ENCODE data around the gene GRAMD4.
"Not testable (repeated sequence)": the region's sequence is repeated elsewhere in the genome, so short reads cannot be mapped to it uniquely, and the experiment has no call there.

GRAMD4 gene

GRCh38 chr22:46621243-46621930, 1.2 kb downstream of the GRAMD4 start:
- DNase-seq = not testable (repeated sequence)

GRCh38 chr22:46622081-46622521, 1.9 kb downstream of the GRAMD4 start:
- no peak for DNase-seq

GRCh38 chr22:46625113-46625842, 5.1 kb downstream of the GRAMD4 start:
- no peak for DNase-seq

GRCh38 chr22:46625843-46626349, 5.7 kb downstream of the GRAMD4 start:
- no peak for DNase-seq

DNA sequence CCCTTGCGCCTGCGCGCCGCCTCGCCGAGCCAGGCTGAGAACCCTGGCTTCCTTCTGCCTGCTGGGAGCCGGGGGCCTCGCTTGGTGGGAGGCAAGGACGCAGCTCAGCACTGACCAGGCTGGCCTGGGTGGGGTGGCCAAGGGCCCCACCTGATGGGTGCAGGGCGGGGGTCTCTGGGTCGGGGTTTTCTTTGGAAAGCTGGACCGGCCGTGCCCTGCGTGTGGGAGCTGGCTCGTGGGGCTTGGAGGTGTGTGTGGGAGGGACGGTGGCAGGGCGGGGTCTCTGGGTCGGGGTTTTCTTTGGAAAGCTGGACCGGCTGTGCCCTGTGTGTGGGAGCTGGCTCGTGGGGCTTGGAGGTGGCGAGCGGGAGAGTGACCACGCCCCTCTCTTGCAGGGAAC, 6.2 kb downstream of the GRAMD4 start:
- DNase-seq = no peak

GRCh38 chr22:46626911-46627805, 7.0 kb downstream of the GRAMD4 start:
- DNase-seq = no peak

- no peak for DNase-seq
Observed at GRCh38 chr22:46627806-46628482, 7.8 kb downstream of the GRAMD4 start.

- DNase-seq = no peak
Observed at GRCh38 chr22:46628756-46629155, 8.6 kb downstream of the GRAMD4 start.

- no peak for DNase-seq
Observed at GRCh38 chr22:46629291-46629690, 9.1 kb downstream of the GRAMD4 start.

DNA sequence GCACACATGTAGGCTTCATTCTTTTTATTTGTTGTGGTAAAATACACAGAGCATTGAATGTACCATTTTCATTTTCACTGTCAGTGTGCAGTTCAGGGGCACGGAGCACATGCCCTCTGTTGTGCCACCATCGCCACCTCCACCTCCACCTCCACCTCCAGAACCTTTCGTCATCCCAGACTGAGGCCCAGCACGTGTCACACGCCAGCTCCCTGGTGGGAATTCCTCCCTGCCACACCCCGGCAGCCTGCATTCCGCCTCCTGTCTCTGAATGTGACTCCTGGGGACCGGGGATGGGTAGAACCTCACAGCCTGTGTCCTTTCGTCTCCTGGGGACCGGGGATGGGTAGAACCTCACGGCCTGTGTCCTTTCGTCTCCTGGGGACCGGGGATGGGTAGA, 10.9 kb downstream of the GRAMD4 start:
- DNase-seq = no peak

GRCh38 chr22:46632646-46633249, 12.6 kb downstream of the GRAMD4 start:
- DNase-seq = no peak

DNA sequence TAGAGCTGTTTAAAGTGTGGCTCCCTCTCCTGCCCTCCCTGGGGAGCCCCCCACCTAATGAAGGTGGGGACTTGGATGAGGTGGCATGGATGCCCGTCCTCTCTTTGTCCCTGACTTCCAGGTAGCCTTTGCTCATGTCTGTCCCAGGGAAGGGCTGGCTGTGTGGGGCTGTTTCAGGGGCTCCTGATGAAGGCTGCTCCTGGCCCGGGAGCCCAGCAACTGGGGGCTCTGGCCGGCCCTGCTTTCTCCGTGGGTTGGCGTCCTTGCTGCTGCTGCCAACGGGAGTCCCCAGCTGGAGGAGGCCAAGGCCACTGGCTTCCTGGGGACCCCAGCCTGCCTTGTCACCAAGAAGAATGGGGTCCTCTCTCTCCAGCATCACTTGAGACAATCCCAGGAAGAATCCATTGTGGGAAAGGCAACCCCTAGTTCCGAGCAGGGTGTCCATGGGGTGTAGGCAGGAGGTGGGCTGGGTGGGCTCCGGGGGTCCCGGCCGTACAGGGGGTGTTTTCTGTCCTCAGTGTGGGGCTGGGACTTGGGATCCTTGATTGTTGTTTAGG, 13.2 kb downstream of the GRAMD4 start:
- no peak for DNase-seq

DNA sequence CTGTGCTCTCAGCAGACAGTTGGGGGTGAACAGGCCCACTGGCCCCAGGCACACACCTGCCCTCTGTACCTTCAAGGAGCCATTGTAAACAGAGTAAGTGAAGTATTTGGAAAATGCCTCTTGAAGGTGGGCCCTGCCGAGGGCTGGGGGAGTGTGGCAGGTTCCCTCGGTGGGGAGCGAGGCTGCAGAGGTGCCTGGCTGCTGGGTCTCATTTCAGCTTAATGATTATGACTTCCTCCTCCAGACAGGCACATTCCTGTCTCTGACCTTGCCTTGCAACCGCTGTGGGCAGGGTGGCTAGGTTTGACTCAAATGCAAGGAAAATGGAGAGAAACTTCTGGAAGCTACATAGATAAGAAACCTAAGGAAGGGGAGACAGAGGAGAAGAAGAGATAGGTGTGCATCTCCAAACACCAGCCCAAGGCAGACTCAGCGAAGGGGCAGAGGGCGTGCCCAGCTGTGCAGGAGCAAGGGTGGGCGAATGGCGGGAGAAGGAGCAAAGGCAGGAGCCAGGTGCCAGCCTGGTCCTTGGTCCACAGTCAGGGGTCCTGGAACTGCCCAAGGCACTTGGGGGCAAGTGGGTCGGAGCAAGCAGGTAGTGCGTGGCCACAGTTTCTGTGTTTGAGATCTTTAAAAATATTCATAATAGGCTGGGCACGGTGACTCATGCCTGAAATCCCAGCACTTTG, 14.0 kb downstream of the GRAMD4 start:
- no peak for DNase-seq

DNA sequence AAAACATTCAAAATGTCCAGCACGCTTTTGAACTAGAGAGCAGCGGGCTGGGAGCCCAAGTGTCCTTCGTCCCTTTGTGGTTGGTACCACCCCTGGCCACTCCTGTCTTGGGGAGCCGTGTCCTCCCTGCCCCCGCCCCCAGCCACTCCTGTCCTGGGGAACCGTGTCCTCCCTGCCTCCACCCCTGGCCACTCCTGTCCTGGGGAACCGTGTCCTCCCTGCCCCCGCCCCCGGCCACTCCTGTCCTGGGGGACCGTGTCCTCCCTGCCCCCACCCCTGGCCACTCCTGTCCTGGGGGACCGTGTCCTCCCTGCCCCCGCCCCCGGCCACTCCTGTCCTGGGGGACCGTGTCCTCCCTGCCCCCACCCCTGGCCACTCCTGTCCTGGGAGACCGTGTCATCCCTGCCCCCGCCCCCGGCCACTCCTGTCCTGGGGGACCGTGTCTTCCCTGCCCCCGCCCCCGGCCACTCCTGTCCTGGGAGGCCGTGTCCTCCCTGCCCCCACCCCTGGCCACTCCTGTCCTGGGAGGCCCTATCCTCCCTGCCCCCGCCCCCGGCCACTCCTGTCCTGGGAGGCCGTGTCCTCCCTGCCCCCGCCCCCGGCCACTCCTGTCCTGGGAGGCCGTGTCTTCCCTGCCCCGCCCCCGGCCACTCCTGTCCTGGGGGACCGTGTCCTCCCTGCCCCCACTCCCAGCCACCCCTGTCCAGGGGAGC, 14.9 kb downstream of the GRAMD4 start:
- not testable (repeated sequence) for DNase-seq

GRCh38 chr22:46635756-46636155, 15.6 kb downstream of the GRAMD4 start:
- DNase-seq = no peak

DNA sequence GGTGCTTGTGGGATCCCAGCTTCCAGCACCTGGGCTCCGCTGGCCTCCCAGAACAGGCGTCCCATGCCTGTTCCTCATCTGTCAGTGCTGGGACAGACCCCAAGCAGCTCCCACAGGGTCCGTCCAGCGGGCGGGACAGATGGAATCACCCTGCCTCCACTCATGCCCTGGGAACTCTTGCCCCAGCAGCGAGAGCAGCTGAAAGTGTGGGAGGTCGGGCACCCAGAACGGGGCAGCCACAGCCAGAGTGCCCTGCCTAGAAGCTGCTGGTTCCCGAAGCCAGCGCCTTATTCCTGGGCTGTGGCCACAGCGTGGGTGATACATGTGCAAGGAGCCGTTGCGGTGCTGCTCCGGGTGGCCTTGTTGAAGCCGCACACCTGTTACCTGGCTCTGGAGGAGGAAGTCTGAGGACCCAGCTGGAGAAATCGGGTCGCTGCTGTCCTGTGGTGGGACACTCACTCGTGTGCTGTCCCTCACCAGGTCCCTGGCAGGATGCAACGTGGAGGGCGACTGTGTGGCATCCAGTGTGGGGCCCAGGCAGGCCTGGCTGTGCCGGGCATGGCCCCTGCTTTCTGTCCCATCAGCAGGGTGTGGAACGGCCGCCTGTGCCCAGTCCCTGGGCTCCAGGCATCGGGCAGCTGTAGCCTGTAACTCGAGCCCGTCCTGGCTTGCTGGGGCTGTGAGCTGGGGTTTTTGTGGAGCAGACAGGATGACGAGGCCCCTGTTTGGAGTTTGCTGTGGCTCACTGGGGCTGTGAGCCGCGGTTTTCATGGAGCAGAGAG, 16.2 kb downstream of the GRAMD4 start:
- DNase-seq = no peak

DNA sequence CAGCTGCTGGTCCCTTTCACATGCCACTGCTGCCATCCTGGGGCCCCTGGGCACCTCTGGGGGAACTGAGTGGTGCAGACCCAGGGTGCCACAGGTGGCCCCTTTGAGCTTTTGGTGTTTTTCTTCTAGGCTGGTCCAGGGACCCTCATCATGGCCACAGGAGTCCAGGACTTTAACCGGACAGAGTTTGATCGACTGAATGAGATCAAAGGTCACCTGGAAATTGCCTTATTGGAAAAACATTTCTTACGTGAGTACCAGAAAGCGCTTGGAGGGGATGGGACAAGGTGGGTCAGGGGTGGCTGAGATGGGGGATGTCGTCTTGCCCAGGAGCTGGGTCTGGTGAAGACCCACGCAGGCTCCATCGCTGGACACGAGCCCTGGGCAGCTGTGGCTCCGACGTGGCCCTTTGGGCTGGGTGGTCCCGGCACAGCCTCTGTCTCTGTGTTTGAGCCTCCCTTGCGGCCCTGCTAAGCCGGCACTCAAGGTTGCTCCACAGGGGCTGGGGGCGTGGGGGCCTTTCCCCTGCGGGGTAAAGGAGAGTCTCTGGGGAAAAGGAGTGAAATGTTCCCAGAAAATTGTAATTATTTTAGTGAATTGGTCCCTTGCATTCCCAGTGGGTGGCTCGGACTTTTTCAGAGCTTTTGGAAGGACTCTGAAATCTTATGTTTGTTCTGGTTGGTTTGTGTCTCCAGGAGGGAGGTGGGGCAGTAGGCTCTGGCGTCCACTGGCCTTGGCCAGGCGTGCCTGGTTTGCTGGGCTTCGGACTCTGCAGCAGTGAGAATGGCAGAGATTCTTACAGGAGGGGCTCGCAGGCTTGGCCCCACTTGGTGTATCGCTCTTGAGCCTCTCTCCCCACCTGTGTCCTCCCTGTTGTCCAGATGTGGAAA, 17.8 kb downstream of the GRAMD4 start:
- no peak for DNase-seq

- no peak for DNase-seq
Observed at GRCh38 chr22:46638601-46639431, 18.6 kb downstream of the GRAMD4 start.

All from NCI-H1092 treated with DMSO at 0.1 percent for 48 hours (cell line).